Testis (tissue), 3 donors: ENCODE results near the gene CDH24. TPM values are rescaled to one million over a fixed set of nuclear protein-coding genes. Genes with fewer than 3 reads are reported as not detected.

Experiments used
- DNase-seq: peaks from one replicate; pipeline ENCODE4 v3.0.0-alpha.2; 2019
- H3K27ac ChIP-seq, 2 donors: fragments of 200-600 bp; sonication (generic); one replicate each; pipeline ENCODE4 v1.5.1; 2019
- H3K27me3 ChIP-seq: fragments of 200-600 bp; sonication (generic); one replicate; pipeline ENCODE4 v1.5.1; 2019
- H3K36me3 ChIP-seq: fragments of 200-600 bp; sonication (generic); one replicate; pipeline ENCODE4 v1.5.1; 2017; ENCODE audit warnings: low read depth; ENCODE audit errors: missing control alignments
- H3K4me1 ChIP-seq: fragments of 200-600 bp; sonication (generic); one replicate; pipeline ENCODE4 v1.5.1; 2019
- H3K4me3 ChIP-seq, 2 donors: fragments of 200-600 bp; sonication (generic); one replicate each; pipeline ENCODE4 v1.5.1; 2017 to 2019
- H3K9me3 ChIP-seq: fragments of 200-600 bp; sonication (generic); one replicate; pipeline ENCODE4 v1.5.1; 2017
- POLR2A ChIP-seq: fragments of 450-650 bp; IDR thresholded peaks from one replicate; pipeline ENCODE4 v1.6.1; 2017; ENCODE audit warnings: antibody characterized with exemption, mild to moderate bottlenecking, moderate library complexity
- WGBS, 2 donors: methylation state at CpG; one replicate each; pipeline ENCODE4 v1.1.5; 2018; 5-methylcytosine and 5-hydroxymethylcytosine counted together
- intact Hi-C: fragments of 100-400 bp; cut with DNase I; formaldehyde crosslinking; loops from one replicate; pipeline ENCODE4 v1.15.1; 2023; ENCODE audit warnings: low total_unique reads
- polyA plus RNA-seq: library from polyadenylated mRNA; stranded (reverse); fragments of 350-450 nt; fragmentation: Illumina TruSeq; extraction: RNeasy Lipid Tissue Mini Kit (QIAGEN cat#74804); gene quantifications from one replicate; pipeline ENCODE4 v1.2.3, GENCODE V29; 2014; ENCODE audit warnings: low read depth, low replicate concordance; ENCODE audit not compliant: insufficient read depth
- total RNA-seq, 2 donors: library from RNA; depleted of rRNA; stranded (reverse); fragments of >200 nt; gene quantifications; one replicate each; pipeline ENCODE4 v1.2.3, GENCODE V29; 2016
- TF ChIP-seq, protein P1 (sequence below), 3 experiments: fragments of 450-650 bp in 2 of 3; fragments of 200-600 bp in 1 of 3; sonication (generic) in 1 of 3; IDR thresholded peaks; one replicate each; pipeline ENCODE4 v1.5.1; 2016 to 2019; ENCODE audit warnings: antibody characterized with exemption in 3 of 3, mild to moderate bottlenecking in 2 of 3, moderate library complexity in 1 of 3

The CDH24 gene
- total and polyA plus RNA-seq, 3 donors from 2014 or later: 3.9 to 10.2 (median 10.2) TPM

DNA sequence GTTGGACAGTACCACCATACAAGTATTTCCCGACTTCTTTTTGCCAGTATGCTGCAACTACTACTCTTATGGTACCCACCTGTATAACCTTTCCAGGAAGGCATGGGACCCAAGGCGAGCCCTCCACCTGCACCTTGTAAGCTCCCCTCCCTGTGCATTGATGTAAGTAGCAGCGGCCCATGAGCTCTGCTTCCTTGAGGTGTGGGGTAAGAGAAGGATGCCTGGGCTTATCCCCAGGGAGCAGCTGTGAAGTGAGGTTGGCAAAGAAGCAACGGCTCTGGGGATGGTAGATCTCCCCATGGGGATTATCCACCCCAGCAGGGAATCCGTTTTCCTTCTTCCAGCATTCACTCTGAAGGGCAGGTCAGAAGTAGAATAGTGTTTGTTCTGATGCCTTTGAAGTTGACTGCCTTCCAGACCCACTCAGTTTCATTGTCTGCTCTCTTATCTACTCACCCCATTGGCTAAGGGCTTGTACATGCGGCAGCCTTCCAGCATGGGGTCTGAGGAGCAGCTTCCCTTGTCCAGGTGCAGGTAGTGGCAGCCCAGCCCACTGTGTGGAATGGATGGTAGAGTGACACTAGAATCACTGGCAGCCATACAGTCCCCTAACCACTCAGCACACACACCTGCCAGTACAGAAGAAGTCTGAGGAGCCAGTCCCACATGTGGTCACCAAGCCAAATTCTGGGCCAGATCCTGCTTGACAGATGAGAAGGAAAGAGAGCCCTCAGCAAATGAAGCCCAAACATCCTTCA lies 44.1 kb upstream of the CDH24 start:
- DNase-seq: no peak
- no peaks in the 10 kb centered on the region for H3K27me3 ChIP-seq
- H3K4me1 ChIP-seq: peaks cover 3% of the 10 kb centered on the region
- no peak overlapping the region for H3K4me3 ChIP-seq
- 82 to 85% methylated on average over 6 of the region's 6 CpGs for WGBS, 2 donors
- no peaks in the 10 kb centered on the region for H3K36me3 ChIP-seq
- H3K9me3 ChIP-seq: no peaks in the 10 kb centered on the region
- H3K27ac ChIP-seq: no peak overlapping the region
- TF ChIP-seq, protein P1, sequence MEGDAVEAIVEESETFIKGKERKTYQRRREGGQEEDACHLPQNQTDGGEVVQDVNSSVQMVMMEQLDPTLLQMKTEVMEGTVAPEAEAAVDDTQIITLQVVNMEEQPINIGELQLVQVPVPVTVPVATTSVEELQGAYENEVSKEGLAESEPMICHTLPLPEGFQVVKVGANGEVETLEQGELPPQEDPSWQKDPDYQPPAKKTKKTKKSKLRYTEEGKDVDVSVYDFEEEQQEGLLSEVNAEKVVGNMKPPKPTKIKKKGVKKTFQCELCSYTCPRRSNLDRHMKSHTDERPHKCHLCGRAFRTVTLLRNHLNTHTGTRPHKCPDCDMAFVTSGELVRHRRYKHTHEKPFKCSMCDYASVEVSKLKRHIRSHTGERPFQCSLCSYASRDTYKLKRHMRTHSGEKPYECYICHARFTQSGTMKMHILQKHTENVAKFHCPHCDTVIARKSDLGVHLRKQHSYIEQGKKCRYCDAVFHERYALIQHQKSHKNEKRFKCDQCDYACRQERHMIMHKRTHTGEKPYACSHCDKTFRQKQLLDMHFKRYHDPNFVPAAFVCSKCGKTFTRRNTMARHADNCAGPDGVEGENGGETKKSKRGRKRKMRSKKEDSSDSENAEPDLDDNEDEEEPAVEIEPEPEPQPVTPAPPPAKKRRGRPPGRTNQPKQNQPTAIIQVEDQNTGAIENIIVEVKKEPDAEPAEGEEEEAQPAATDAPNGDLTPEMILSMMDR (IDR thresholded peaks at IDR 0.05): no peak
- no peak for TF ChIP-seq POLR2A
- intact Hi-C loops: no loop called here

DNA sequence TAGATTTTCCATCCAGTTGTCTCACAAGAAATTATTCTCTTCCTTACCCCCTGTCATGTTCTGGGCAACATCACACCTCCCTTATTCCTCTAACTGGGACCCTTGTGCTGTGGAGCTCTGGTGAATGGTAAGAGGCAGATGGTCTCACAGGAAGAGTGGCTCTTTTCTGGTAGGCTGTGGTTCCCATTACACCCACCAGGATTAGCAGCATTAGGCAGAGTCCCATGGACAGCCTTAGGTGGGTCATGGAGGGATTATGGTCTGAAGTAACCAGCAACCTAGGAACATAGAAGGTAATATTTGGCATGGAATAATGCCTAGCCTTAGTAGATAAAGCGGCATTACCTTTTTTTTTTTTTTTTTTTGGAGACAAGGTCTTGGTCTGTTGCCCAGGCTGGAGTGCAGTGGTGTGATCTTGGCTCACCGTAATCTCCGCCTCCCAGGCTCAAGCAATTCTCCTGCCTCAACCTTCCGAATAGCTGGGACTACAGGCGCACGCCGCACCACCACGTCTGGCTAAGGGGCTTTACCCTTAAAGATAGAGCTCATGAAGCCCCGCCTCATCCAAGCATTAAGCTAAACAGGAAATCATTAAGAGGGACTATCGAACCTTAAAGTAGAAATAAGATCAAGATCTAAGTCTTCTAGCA lies 42.0 kb upstream of the CDH24 start:
- no peaks in the 10 kb centered on the region for H3K9me3 ChIP-seq
- no peak overlapping the region for H3K4me3 ChIP-seq
- no peak for TF ChIP-seq POLR2A
- TF ChIP-seq, protein P1 (IDR thresholded peaks at IDR 0.05): no peak
- no peak for DNase-seq
- H3K27me3 ChIP-seq: no peaks in the 10 kb centered on the region
- WGBS, 2 donors: 85% methylated on average over 10 of the region's 10 CpGs
- H3K36me3 ChIP-seq: no peaks in the 10 kb centered on the region
- H3K27ac ChIP-seq: no peak overlapping the region
- H3K4me1 ChIP-seq: peaks cover 3% of the 10 kb centered on the region
- intact Hi-C loops: no loop called here

DNA sequence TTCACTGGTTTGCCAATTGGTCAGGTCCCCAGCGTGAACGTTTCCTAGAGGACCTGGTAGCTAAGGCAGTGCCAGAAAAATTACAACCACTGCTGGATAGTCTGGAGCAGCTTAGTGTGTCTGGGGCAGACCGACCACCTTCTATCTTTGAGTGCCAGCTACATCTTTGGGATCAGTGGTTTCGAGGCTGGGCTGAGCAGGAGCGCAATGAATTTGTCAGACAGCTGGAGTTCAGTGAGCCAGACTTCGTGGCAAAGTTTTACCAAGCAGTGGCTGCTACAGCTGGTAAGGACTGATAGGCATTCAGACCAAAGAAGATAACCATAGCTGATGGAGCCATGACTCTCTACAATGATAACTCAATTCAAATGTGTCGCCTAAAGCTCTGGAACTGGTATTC lies 40.5 kb upstream of the CDH24 start:
- DNase-seq: no peak
- H3K36me3 ChIP-seq: no peaks in the 10 kb centered on the region
- TF ChIP-seq POLR2A: no peak
- TF ChIP-seq, protein P1 (IDR thresholded peaks at IDR 0.05): no peak

DNA sequence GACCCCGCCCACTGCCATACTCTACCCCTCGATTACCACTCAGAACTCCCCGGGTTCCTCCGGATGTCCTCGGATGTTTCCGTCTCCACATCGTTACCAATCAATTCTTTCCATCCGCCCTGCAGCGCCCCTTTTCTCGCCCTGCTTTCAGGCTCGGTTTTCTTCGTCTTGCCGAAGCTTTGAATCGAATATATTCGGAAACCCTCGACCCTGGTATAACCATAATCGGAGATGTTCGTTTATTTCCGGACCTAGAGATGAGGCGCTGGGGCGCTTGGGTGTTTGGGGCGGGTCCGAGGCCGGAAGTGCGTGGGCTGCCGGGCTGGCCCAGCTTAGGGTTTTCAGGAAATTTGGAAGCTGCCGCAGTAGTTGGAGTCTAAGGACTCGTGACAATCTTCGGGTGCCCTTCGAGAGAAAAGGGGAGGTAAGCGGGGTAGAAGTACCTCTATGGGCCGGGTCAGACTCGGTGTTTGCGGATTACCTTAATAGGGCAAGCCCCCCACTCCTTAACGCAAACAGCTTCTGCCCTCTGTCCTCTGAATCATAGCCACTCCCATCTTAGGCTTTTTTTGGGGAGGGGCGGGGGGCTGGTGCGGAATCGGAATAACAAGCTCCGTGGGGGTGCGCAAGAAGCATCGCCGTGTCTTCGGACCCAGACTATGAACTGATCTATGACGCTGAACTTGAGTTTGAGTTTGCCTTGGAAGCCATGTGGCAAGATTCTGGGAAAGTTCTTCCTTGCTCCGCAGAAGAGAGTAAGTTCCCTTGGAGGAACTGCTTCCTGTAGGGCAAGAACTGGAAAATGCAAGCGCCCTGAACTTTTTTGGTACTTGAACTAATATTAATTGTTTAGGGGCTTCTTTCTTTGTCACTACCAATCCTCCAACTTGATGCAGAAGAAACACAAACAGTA lies 38.1 kb upstream of the CDH24 start, which contains the start of gene C14orf119:
Gene C14orf119 (plus strand): TSS at position 310 of the 913 bp plus-strand sequence. CDS start 2,154 bp downstream, outside the sequence.
- H3K9me3 ChIP-seq: no peaks in the 10 kb centered on the region
- intact Hi-C loops: no loop called here
- peak; percentile 60 for TF ChIP-seq POLR2A
- TF ChIP-seq, protein P1 (IDR thresholded peaks at IDR 0.05): no peak
- H3K4me1 ChIP-seq: peaks cover 8% of the 10 kb centered on the region
- WGBS, 2 donors: 0 to 1% methylated on average over 32 to 46 of the region's 46 CpGs
- H3K36me3 ChIP-seq: no peaks in the 10 kb centered on the region
- no peaks in the 10 kb centered on the region for H3K27me3 ChIP-seq
- peak; percentile 100 for DNase-seq
- H3K27ac ChIP-seq: peak within 1 kb of the TSS; percentile 98 to 100
- peak within 1 kb of the TSS; percentile 95 to 98 for H3K4me3 ChIP-seq

More for the DNA sequence above, 40.5 kb upstream of the CDH24 start:
- peaks cover 8% of the 10 kb centered on the region for H3K4me1 ChIP-seq
- no peaks in the 10 kb centered on the region for H3K27me3 ChIP-seq
- H3K9me3 ChIP-seq: no peaks in the 10 kb centered on the region
- intact Hi-C loops: no loop called here
- WGBS, 2 donors: 79 to 93% methylated on average over 7 of the region's 7 CpGs
- no peak overlapping the region for H3K27ac ChIP-seq
- no peak overlapping the region for H3K4me3 ChIP-seq
